ENCODE results near the gene PRDM5. TPM values are rescaled to one million over a fixed set of nuclear protein-coding genes. Genes with fewer than 3 reads are reported as not detected.

The PRDM5 gene
- total RNA-seq, 4 donors from 2014 or later = 37.6 to 96.6 (median 52.6) TPM

- no peak overlapping the region for H3K4me3 ChIP-seq
- H3K36me3 ChIP-seq = no peaks in the 10 kb centered on the region
- DNase-seq = no peak
- no peaks in the 10 kb centered on the region for H3K9me3 ChIP-seq
- H3K4me1 ChIP-seq = no peaks in the 10 kb centered on the region
- no peaks in the 10 kb centered on the region for H3K27me3 ChIP-seq
- H3K27ac ChIP-seq = no peak overlapping the region
- intact Hi-C loops (cut with DNase I; ENCODE audit: low total_unique reads) = no loop called here
- no peak for TF ChIP-seq CTCF (IDR thresholded peaks at IDR 0.05)
- no peak for TF ChIP-seq POLR2A (IDR thresholded peaks at IDR 0.05)
These were observed 238.5 kb downstream of the PRDM5 start for GRCh38 chr4:120683897-120684540.

GRCh38 chr4:120682981-120683380 lies 239.5 kb downstream of the PRDM5 start:
- H3K9me3 ChIP-seq = no peaks in the 10 kb centered on the region
- no peaks in the 10 kb centered on the region for H3K4me1 ChIP-seq
- DNase-seq = no peak

GRCh38 chr4:120680647-120681228 lies 241.8 kb downstream of the PRDM5 start:
- intact Hi-C loops (cut with DNase I; ENCODE audit: low total_unique reads) = no loop called here
- Histone ChIP-seq H3K9me3 (peaks cover 0 to 5% of the 10 kb centered on the region in 2 donors), H3K4me3 (no peak overlapping the region), H3K27me3 (no peaks in the 10 kb centered on the region), H3K36me3 (no peaks in the 10 kb centered on the region), H3K27ac (no peak overlapping the region), H3K4me1 (no peaks in the 10 kb centered on the region)
- no peak for DNase-seq
- TF ChIP-seq CTCF (IDR thresholded peaks at IDR 0.05) (no peak), POLR2A (IDR thresholded peaks at IDR 0.05) (no peak)

More at GRCh38 chr4:120682981-120683380, 239.5 kb downstream of the PRDM5 start:
- H3K27ac ChIP-seq = no peak overlapping the region
- H3K36me3 ChIP-seq = no peaks in the 10 kb centered on the region
- H3K4me3 ChIP-seq = no peak overlapping the region
- TF ChIP-seq CTCF (IDR thresholded peaks at IDR 0.05) (no peak), POLR2A (IDR thresholded peaks at IDR 0.05) (no peak)
- intact Hi-C loops (cut with DNase I; ENCODE audit: low total_unique reads) = no loop called here
- no peaks in the 10 kb centered on the region for H3K27me3 ChIP-seq

- Histone ChIP-seq H3K27me3 (no peaks in the 10 kb centered on the region), H3K4me1 (no peaks in the 10 kb centered on the region), H3K27ac (no peak overlapping the region), H3K4me3 (no peak overlapping the region), H3K36me3 (no peaks in the 10 kb centered on the region), H3K9me3 (peaks cover 0 to 10% of the 10 kb centered on the region in 2 donors)
- intact Hi-C loops (cut with DNase I; ENCODE audit: low total_unique reads) = no loop called here
- TF ChIP-seq CTCF (IDR thresholded peaks at IDR 0.05) = no peak
- DNase-seq = no peak
These were observed 248.8 kb downstream of the PRDM5 start for GRCh38 chr4:120673696-120674095.

- H3K4me3 ChIP-seq = no peak overlapping the region
- H3K27me3 ChIP-seq = no peaks in the 10 kb centered on the region
- H3K4me1 ChIP-seq = no peaks in the 10 kb centered on the region
- H3K36me3 ChIP-seq = no peaks in the 10 kb centered on the region
- H3K27ac ChIP-seq = no peak overlapping the region
- TF ChIP-seq POLR2A (IDR thresholded peaks at IDR 0.05) = no peak
- TF ChIP-seq CTCF (IDR thresholded peaks at IDR 0.05) = no peak
- DNase-seq = no peak
- peaks cover 0 to 10% of the 10 kb centered on the region in 2 donors for H3K9me3 ChIP-seq
- intact Hi-C loops (cut with DNase I; ENCODE audit: low total_unique reads) = no loop called here
These were observed 249.9 kb downstream of the PRDM5 start for GRCh38 chr4:120672558-120673147.
